H1 (cell line): ENCODE measurements around the gene SH3PXD2B. TPM values are rescaled to one million over a fixed set of nuclear protein-coding genes. Genes with fewer than 3 reads are reported as not detected.

Experiments
- CTCF ChIA-PET: fragments of 300-600 bp; sonication (Branson Sonifier 250); formaldehyde crosslinking; loops from one replicate; lab custom pipeline; 2021; ENCODE audit not compliant: partially characterized antibody; lab: Charles Lee
- POLR2A ChIA-PET: fragments of 300-600 bp; sonication (Branson Sonifier 250); formaldehyde crosslinking; loops from one replicate; lab custom pipeline; 2021; ENCODE audit warnings: inconsistent platforms; ENCODE audit not compliant: partially characterized antibody; lab: Charles Lee
- DNase-seq, 2 experiments: peaks; one replicate each; pipeline versions ENCODE4 v3.0.0 to v3.0.0-alpha.2; 2010 to 2022; ENCODE audit warnings: low spot score in 2 of 2, low read depth in 1 of 2, mixed read lengths in 1 of 2
- FAIRE-seq: peaks from 2 replicates; lab custom pipeline; 2011; peaks lifted over from hg19 to GRCh38; lab: Jason Lieb, UNC
- H2AFZ ChIP-seq: 2 replicates; pipeline ENCODE4 v1.8.1; 2012; ENCODE audit warnings: low read length, inconsistent platforms
- H2AK5ac ChIP-seq: 2 replicates; pipeline ENCODE4 v1.6.1; 2013; ENCODE audit warnings: low read depth, low read length
- H2BK120ac ChIP-seq: replicated peaks from 2 replicates; pipeline ENCODE3; 2013; ENCODE audit warnings: low read depth, low read length, inconsistent platforms
- H2BK12ac ChIP-seq: 2 replicates; pipeline ENCODE4 v1.6.1; 2013; ENCODE audit warnings: low read depth, low read length
- H2BK15ac ChIP-seq: 2 replicates; pipeline ENCODE4 v1.6.1; 2013; ENCODE audit warnings: low read length
- H2BK20ac ChIP-seq: 2 replicates; pipeline ENCODE4 v1.6.1; 2013; ENCODE audit warnings: low read length
- H2BK5ac ChIP-seq: 2 replicates; pipeline ENCODE4 v1.6.1; 2013; ENCODE audit warnings: low read depth, low read length
- H3K14ac ChIP-seq: 2 replicates; pipeline ENCODE4 v1.6.1; 2013; ENCODE audit warnings: inconsistent platforms; ENCODE audit not compliant: insufficient read length
- H3K18ac ChIP-seq: 2 replicates; pipeline ENCODE4 v1.6.1; 2013; ENCODE audit warnings: low read length; ENCODE audit errors: extremely low read depth
- H3K23ac ChIP-seq: 2 replicates; pipeline ENCODE4 v1.6.1; 2013; ENCODE audit warnings: inconsistent platforms; ENCODE audit not compliant: insufficient read length
- H3K23me2 ChIP-seq: 2 replicates; pipeline ENCODE4 v1.6.1; 2013; ENCODE audit warnings: low read depth, low read length
- H3K27ac ChIP-seq: 2 replicates; pipeline ENCODE4 v1.6.1; 2011; ENCODE audit warnings: low read depth, low read length, inconsistent platforms
- H3K27me3 ChIP-seq, 4 experiments: replicated peaks in 1 of 4; 1 replicate in 1 of 4; 2 replicates in 3 of 4; pipeline versions ENCODE4 v1.6.1 to v1.8.1; 2011 to 2013; ENCODE audit warnings: low read length in 3 of 4, mild to moderate bottlenecking in 3 of 4, inconsistent platforms in 2 of 4, mixed read lengths in 2 of 4, moderate library complexity in 1 of 4; ENCODE audit not compliant: control insufficient read depth in 3 of 4, insufficient read depth in 3 of 4; ENCODE audit errors: extremely low read depth in 1 of 4
- H3K36me3 ChIP-seq, 4 experiments: 2 replicates each; pipeline versions ENCODE4 v1.6.1 to v1.8.1; 2011 to 2013; ENCODE audit warnings: mild to moderate bottlenecking in 4 of 4, low read length in 3 of 4, moderate library complexity in 2 of 4, control low read depth in 1 of 4, inconsistent platforms in 1 of 4; ENCODE audit not compliant: insufficient read depth in 4 of 4, control insufficient read depth in 2 of 4
- H3K4ac ChIP-seq: replicated peaks from 2 replicates; pipeline ENCODE3; 2013; ENCODE audit warnings: low read length, low read depth, mixed read lengths, inconsistent platforms; ENCODE audit not compliant: insufficient read length
- H3K4me1 ChIP-seq, 4 experiments: replicated peaks in 1 of 4; 1 replicate in 1 of 4; 2 replicates in 3 of 4; pipeline versions ENCODE4 v1.6.1 to v1.8.1; 2011 to 2013; ENCODE audit warnings: low read length in 3 of 4, inconsistent platforms in 2 of 4, mixed read lengths in 1 of 4; ENCODE audit not compliant: insufficient read depth in 4 of 4, control insufficient read depth in 3 of 4
- H3K4me2 ChIP-seq, 2 experiments: 2 replicates each; pipeline versions ENCODE4 v1.6.1 to v1.8.1; 2011 to 2013; ENCODE audit warnings: low read depth in 2 of 2, low read length in 2 of 2, control low read depth in 1 of 2, inconsistent platforms in 1 of 2, mild to moderate bottlenecking in 1 of 2; ENCODE audit not compliant: insufficient read depth in 1 of 2
- H3K4me3 ChIP-seq, 4 experiments: fragments of 200-600, 300-600 bp in 1 of 4; sonication (generic), shearing (Covaris generic), sonication (Bioruptor Twin) in 1 of 4; 2 replicates each; pipeline versions ENCODE4 v1.5.1 to v1.8.1; 2011 to 2016; ENCODE audit warnings: low read length in 4 of 4, low read depth in 3 of 4, control low read depth in 2 of 4, inconsistent platforms in 2 of 4, mild to moderate bottlenecking in 2 of 4, mixed read lengths in 1 of 4, moderate library complexity in 1 of 4; ENCODE audit not compliant: insufficient read depth in 2 of 4; ENCODE audit errors: extremely low read depth in 1 of 4
- H3K56ac ChIP-seq: replicated peaks from 2 replicates; pipeline ENCODE3; 2013; ENCODE audit warnings: low read depth, mild to moderate bottlenecking, mixed read lengths, low read length, inconsistent platforms; ENCODE audit not compliant: insufficient read length
- H3K79me1 ChIP-seq: 2 replicates; pipeline ENCODE4 v1.6.1; 2013; ENCODE audit warnings: low read depth, low read length, control low read depth
- H3K79me2 ChIP-seq, 2 experiments: 2 replicates each; pipeline versions ENCODE4 v1.6.1 to v1.8.1; 2012 to 2013; ENCODE audit warnings: low read length in 2 of 2, mild to moderate bottlenecking in 2 of 2, inconsistent platforms in 1 of 2; ENCODE audit not compliant: insufficient read depth in 2 of 2, control insufficient read depth in 1 of 2
- H3K9ac ChIP-seq, 4 experiments: replicated peaks in 1 of 4; 1 replicate in 1 of 4; 2 replicates in 3 of 4; pipeline versions ENCODE4 v1.6.1 to v1.8.1; 2011 to 2013; ENCODE audit warnings: low read depth in 3 of 4, low read length in 3 of 4, control low read depth in 2 of 4, mild to moderate bottlenecking in 2 of 4, moderate library complexity in 2 of 4, inconsistent platforms in 1 of 4; ENCODE audit errors: extremely low read depth in 1 of 4
- H3K9me3 ChIP-seq, 2 experiments: 2 replicates each; pipeline versions ENCODE4 v1.6.1 to v1.8.1; 2012 to 2013; ENCODE audit warnings: mild to moderate bottlenecking in 2 of 2, moderate library complexity in 2 of 2, control low read depth in 1 of 2, inconsistent platforms in 1 of 2, low read depth in 1 of 2, low read length in 1 of 2, mixed read lengths in 1 of 2; ENCODE audit not compliant: insufficient read depth in 2 of 2
- H4K20me1 ChIP-seq, 2 experiments: replicated peaks in 1 of 2; 2 replicates each; pipeline versions ENCODE3 to v1.8.1; 2011 to 2013; ENCODE audit warnings: inconsistent platforms in 2 of 2, low read length in 2 of 2, mild to moderate bottlenecking in 1 of 2; ENCODE audit not compliant: insufficient read depth in 2 of 2, control insufficient read depth in 1 of 2
- H4K5ac ChIP-seq: 2 replicates; pipeline ENCODE4 v1.6.1; 2013; ENCODE audit warnings: low read length, low read depth, mixed read lengths, inconsistent platforms; ENCODE audit not compliant: insufficient read length
- H4K8ac ChIP-seq: 2 replicates; pipeline ENCODE4 v1.8.0; 2013; ENCODE audit warnings: mild to moderate bottlenecking, moderate library complexity, low read length, inconsistent platforms; ENCODE audit not compliant: insufficient read depth; ENCODE audit errors: extremely low read depth
- H4K91ac ChIP-seq: replicated peaks from 2 replicates; pipeline ENCODE3; 2013; ENCODE audit warnings: low read length, mixed read lengths, inconsistent platforms; ENCODE audit not compliant: insufficient read length
- CHD1 ChIP-seq: IDR thresholded peaks from 2 replicates; pipeline ENCODE4 v1.6.1; 2012; ENCODE audit warnings: low read depth, low read length, improper control_type of control experiment
- CHD2 ChIP-seq: IDR thresholded peaks from 2 replicates; pipeline ENCODE4 v1.6.1; 2012; ENCODE audit warnings: low read length, improper control_type of control experiment
- EP300 ChIP-seq, 2 experiments: IDR thresholded peaks; 1 replicate in 1 of 2; 2 replicates in 1 of 2; pipeline ENCODE4 v1.6.1; 2011 to 2012; ENCODE audit warnings: low read depth in 2 of 2, low read length in 2 of 2, mild to moderate bottlenecking in 2 of 2, borderline replicate concordance in 1 of 2, inconsistent platforms in 1 of 2, moderate library complexity in 1 of 2
- EZH2 ChIP-seq: fragments of 200-600 bp; sonication (generic); IDR thresholded peaks from 2 replicates; pipeline ENCODE4 v1.7.1; 2012; ENCODE audit warnings: low read depth, mild to moderate bottlenecking, moderate library complexity, low read length, inconsistent platforms; ENCODE audit not compliant: severe bottlenecking
- MAFK ChIP-seq: IDR thresholded peaks from 2 replicates; pipeline ENCODE4 v1.6.1; 2012; ENCODE audit warnings: low read depth, mild to moderate bottlenecking, improper control_type of control experiment, low read length
- NRF1 ChIP-seq: IDR thresholded peaks from 2 replicates; pipeline ENCODE4 v1.6.1; 2011; ENCODE audit warnings: mild to moderate bottlenecking, low read depth, low read length, improper control_type of control experiment
- POLR2A ChIP-seq, 2 experiments: IDR thresholded peaks; 1 replicate in 1 of 2; 2 replicates in 1 of 2; pipeline ENCODE4 v1.6.1; 2011; ENCODE audit warnings: low read depth in 2 of 2, low read length in 2 of 2, mild to moderate bottlenecking in 2 of 2; ENCODE audit errors: control extremely low read depth in 1 of 2
- RFX5 ChIP-seq: IDR thresholded peaks from 2 replicates; pipeline ENCODE4 v1.6.1; 2011; ENCODE audit warnings: low read depth, low read length, improper control_type of control experiment, borderline replicate concordance
- SIX5 ChIP-seq: IDR thresholded peaks from 2 replicates; pipeline ENCODE4 v1.6.1; 2011; ENCODE audit warnings: mild to moderate bottlenecking, low read depth, low read length
- SP4 ChIP-seq: IDR thresholded peaks from 2 replicates; pipeline ENCODE4 v1.6.1; 2012; ENCODE audit warnings: low read length, inconsistent platforms
- TAF1 ChIP-seq: IDR thresholded peaks from 2 replicates; pipeline ENCODE4 v1.6.1; 2011; ENCODE audit warnings: mild to moderate bottlenecking, low read depth, low read length
- TEAD4 ChIP-seq: IDR thresholded peaks from 2 replicates; pipeline ENCODE4 v1.6.1; 2012; ENCODE audit warnings: low read depth, low read length, inconsistent platforms, mixed read lengths
- WGBS, 2 experiments: shearing (Covaris generic) in 1 of 2; methylation state at CpG; one replicate each; pipeline versions ENCODE4 v1.1.6 to v1.1.7; 2013 to 2015; ENCODE audit warnings: low lambda C conversion rate in 2 of 2, mixed read lengths in 2 of 2, inconsistent platforms in 1 of 2, low coverage in 1 of 2, missing lambda C conversion rate in 1 of 2; ENCODE audit not compliant: insufficient replicate concordance in 2 of 2, insufficient coverage in 1 of 2, insufficient read length in 1 of 2; ENCODE audit errors: extremely low coverage in 1 of 2, missing lambda C conversion rate in 1 of 2; 5-methylcytosine and 5-hydroxymethylcytosine counted together
- polyA plus RNA-seq, 7 experiments: library from polyadenylated mRNA; depleted of rRNA in 3 of 7; stranded (reverse) in 5 of 7; unstranded in 2 of 7; fragments of >200 nt in 5 of 7; fragments of 200-250 nt in 2 of 7; gene quantifications; 1 replicate in 5 of 7; 2 replicates in 1 of 7; 4 replicates in 1 of 7; pipeline versions ENCODE4 v1.2.1 to v1.2.3, GENCODE V29; 2011 to 2013; ENCODE audit warnings: missing spikeins in 2 of 7, mixed read lengths in 2 of 7
- total RNA-seq: library from RNA; stranded (reverse); fragmentation: NEBNext Ultra II Directional; extraction: Animal tissue kit (Norgen Biotek cat#: 25700); gene quantifications from 2 replicates; pipeline ENCODE4 v1.2.1, GENCODE V29; 2021

SH3PXD2B gene
- total and polyA plus RNA-seq, 2 of the 8 experiments (the other 6 are each of a cell fraction or from before 2014, with no cell fraction given), result 32.9 to 72.9 TPM

- Histone ChIP-seq H3K9me3 (no peaks in the 10 kb centered on the region), H3K14ac (no peak overlapping the region), H2BK5ac (no peak overlapping the region; the same call in 1 of the 2 replicates), H4K91ac (no peak overlapping the region), H2BK120ac (no peak overlapping the region), H4K20me1 (peaks cover 3 to 20% of the 10 kb centered on the region in 2 experiments), H2BK20ac (no peak overlapping the region), H3K79me2 (peaks cover 0 to under 1% of the 10 kb centered on the region in 2 experiments; a peak in 1 of 4 replicates), H3K4me2 (no peak overlapping the region), H3K4ac (no peak overlapping the region), H3K36me3 (peaks cover 3 to 37% (median 21%) of the 10 kb centered on the region in 4 experiments), H2AK5ac (no peak overlapping the region), H2BK15ac (no peak overlapping the region), H3K56ac (no peak overlapping the region), H2AFZ (no peak overlapping the region), H3K27ac (no peak overlapping the region), H3K4me3 (no peak overlapping the region), H3K79me1 (peaks cover 2% of the 10 kb centered on the region; the same call in 1 of the 2 replicates), H4K5ac (no peak overlapping the region), H4K8ac (no peak overlapping the region), H2BK12ac (no peak overlapping the region), H3K4me1 (no peaks in the 10 kb centered on the region; a peak in 1 of 7 replicates), H3K9ac (no peak overlapping the region), H3K27me3 (no peaks in the 10 kb centered on the region), H3K18ac (no peak overlapping the region), H3K23me2 (no peaks in the 10 kb centered on the region), H3K23ac (no peak overlapping the region)
- 91% methylated on average over 10 of the region's 10 CpGs; no CpG with 5 or more reads in 1 of the 2 experiments for WGBS, 2 experiments
- POLR2A ChIA-PET, result interaction anchor here (0.5 to 1.4 kb wide), 4 partner anchors 16 to 86 kb away, joined by 3 to 5 read pairs (median 3); no protein-coding TSS in a partner anchor
- no peak for TF ChIP-seq CHD2
- no peak for TF ChIP-seq TAF1
- TF ChIP-seq SIX5, result no peak
- TF ChIP-seq EP300 (IDR thresholded peaks at IDR 0.05; ENCODE audit: borderline replicate concordance in 1 of 2, low read depth in 2 of 2, low read length in 2 of 2), result no peak
- TF ChIP-seq POLR2A (IDR thresholded peaks at IDR 0.05; ENCODE audit: control extremely low read depth in 1 of 2, low read depth in 2 of 2, low read length in 2 of 2), result no peak
- TF ChIP-seq CHD1, result no peak
- no peak for TF ChIP-seq SP4
- no peak for TF ChIP-seq TEAD4
- no peak for TF ChIP-seq RFX5
- TF ChIP-seq MAFK, result no peak
- TF ChIP-seq NRF1, result no peak
- TF ChIP-seq EZH2, result no peak
- FAIRE-seq, result no peak
- CTCF ChIA-PET, result no interaction called here
- no peak for DNase-seq
These were observed 36.2 kb downstream of the SH3PXD2B start for GRCh38 chr5:172417983-172418630.
